PC-9 (cell line): ENCODE measurements around the gene ITPKB.

Experiments
- EZH2 ChIP-seq: fragments of 200-600 bp; sonication (generic); IDR thresholded peaks from 2 replicates; pipeline ENCODE4 v1.8.0; 2017; ENCODE audit warnings: antibody characterized with exemption, low read depth
- TF ChIP-seq, protein P1 (sequence below): fragments of 200-600 bp; sonication (generic); conservative IDR thresholded peaks from 2 replicates; pipeline ENCODE4 v1.6.1; 2017; ENCODE audit warnings: mixed run types, antibody characterized with exemption, mild to moderate bottlenecking, moderate library complexity

DNA sequence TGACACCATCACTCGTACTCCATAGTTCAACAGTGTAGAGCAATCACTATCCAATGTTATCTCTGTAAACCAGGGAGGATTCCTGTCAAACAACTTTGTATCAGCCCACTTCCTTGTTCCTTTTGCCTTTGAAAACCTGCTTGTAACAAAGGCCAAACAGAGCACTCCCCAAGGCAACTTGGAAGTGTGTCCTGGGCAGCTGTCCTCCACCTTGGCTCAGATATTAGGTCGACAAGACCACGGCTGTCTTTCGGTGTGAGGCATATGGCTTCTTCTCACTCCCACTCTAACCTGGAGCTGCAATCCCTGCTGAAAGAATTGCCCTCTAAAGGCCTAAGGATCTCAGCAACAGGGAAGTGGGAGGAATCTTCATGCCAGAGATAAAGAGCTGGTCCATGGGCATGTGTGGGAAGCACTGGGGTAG, 66.7 kb downstream of the ITPKB start:
- TF ChIP-seq, protein P1, sequence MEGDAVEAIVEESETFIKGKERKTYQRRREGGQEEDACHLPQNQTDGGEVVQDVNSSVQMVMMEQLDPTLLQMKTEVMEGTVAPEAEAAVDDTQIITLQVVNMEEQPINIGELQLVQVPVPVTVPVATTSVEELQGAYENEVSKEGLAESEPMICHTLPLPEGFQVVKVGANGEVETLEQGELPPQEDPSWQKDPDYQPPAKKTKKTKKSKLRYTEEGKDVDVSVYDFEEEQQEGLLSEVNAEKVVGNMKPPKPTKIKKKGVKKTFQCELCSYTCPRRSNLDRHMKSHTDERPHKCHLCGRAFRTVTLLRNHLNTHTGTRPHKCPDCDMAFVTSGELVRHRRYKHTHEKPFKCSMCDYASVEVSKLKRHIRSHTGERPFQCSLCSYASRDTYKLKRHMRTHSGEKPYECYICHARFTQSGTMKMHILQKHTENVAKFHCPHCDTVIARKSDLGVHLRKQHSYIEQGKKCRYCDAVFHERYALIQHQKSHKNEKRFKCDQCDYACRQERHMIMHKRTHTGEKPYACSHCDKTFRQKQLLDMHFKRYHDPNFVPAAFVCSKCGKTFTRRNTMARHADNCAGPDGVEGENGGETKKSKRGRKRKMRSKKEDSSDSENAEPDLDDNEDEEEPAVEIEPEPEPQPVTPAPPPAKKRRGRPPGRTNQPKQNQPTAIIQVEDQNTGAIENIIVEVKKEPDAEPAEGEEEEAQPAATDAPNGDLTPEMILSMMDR: no peak
- TF ChIP-seq EZH2: no peak
